ENCODE measurements around the gene OR11H12.
"Not testable (repeated sequence)": the region's sequence is repeated elsewhere in the genome, so short reads cannot be mapped to it uniquely, and the experiment has no call there.

OR11H12 gene, protein sequence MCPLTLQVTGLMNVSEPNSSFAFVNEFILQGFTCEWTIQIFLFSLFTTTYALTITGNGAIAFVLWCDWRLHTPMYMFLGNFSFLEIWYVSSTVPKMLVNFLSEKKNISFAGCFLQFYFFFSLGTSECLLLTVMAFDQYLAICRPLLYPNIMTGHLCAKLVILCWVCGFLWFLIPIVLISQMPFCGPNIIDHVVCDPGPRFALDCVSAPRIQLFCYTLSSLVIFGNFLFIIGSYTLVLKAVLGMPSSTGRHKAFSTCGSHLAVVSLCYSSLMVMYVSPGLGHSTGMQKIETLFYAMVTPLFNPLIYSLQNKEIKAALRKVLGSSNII

GRCh38 chr14:18600817-18601216 is at the start of gene OR11H12:
Gene OR11H12, plus strand, starts transcription at chr14:18601117. Its CDS starts 0 bp downstream, at chr14:18601117.
- DNase-seq = not testable (repeated sequence)

DNA sequence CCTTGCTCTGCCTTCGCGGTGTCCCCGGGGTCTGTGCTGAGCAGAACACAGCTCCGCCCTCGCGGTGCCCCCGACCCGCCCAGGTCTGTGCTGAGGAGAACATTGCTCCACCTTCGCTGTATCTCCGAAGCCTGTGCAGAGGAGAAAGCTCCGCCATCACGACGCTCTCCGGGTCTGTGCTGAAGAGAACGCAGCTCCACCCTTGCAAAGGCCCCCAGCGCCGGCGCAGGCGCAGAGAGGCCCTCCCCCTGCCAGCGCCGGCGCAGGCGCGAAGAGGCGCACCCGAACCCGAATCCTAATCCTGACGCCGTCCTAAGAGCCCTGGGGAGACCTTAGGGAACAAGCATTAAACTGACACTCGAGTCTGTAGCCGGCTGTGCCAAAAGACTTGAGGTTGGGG is 18.0 kb upstream of the OR11H12 start:
- DNase-seq = not testable (repeated sequence)

- DNase-seq = not testable (repeated sequence)
These were observed 25.8 kb downstream of the OR11H12 start for GRCh38 chr14:18626610-18627213.

DNA sequence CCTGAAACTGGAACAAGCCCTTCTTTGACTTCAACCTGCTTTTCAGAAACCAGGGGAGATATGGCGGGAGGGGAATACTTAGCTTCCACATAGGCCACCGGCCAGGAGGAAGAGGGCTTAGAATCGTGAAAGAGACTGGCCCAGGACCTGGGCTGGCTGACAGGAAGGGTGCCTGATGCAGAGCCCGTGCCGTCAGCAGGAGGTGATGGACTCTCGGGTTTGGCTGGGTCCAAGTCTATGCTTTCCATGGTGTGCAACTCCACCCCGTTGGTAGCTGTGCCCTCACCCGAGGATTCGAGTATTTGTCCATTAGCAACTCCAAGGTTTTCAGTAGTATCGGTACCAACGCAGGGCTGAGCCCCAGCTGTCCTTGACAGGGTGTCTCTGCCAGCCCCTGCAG is 35.1 kb downstream of the OR11H12 start:
- DNase-seq = not testable (repeated sequence)

- DNase-seq = not testable (repeated sequence)
These were observed 37.1 kb downstream of the OR11H12 start for GRCh38 chr14:18638032-18638431.

- DNase-seq = not testable (repeated sequence)
These were observed 37.9 kb downstream of the OR11H12 start for GRCh38 chr14:18638785-18639184.

DNA sequence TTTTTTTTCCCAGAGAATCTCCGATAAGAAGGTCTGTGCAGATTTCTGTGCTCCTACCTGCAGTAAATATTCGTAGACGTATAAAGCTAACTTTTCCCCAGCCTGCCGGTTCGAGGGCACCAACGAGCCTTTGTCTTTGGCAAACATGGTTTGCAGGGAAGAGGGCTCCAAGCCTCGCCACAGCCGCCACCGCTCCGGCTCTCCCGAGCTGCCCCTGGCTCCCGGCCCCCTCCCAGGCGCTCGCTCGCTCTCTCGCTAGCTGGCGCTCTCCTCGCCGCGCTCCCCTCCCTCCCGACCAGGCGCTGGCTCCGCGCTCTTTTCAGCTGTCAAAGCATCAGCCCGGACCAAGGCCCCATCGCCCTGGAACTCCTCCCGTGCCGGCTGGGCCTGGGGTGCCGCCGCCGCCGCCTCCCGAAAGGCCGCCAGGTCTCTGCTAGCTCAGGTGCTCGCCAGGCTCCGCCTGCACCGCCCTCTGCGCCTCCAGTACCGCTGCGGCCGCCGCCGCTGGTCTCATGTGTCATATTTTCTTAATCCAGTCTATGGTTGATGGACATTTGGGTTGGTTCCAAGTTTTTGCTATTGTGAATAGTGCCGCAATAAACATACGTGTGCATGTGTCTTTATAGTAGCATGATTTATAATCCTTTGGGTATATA is 45.3 kb downstream of the OR11H12 start:
- not testable (repeated sequence) for DNase-seq
